DMS 273 treated with DMSO at 0.1 percent for 48 hours (cell line): Measurements from ENCODE around the gene RBM18.

Source experiments
- DNase-seq: peaks from one replicate; lab custom pipeline; 2025; lab: John Stamatoyannopoulos, UW

Gene RBM18

DNA sequence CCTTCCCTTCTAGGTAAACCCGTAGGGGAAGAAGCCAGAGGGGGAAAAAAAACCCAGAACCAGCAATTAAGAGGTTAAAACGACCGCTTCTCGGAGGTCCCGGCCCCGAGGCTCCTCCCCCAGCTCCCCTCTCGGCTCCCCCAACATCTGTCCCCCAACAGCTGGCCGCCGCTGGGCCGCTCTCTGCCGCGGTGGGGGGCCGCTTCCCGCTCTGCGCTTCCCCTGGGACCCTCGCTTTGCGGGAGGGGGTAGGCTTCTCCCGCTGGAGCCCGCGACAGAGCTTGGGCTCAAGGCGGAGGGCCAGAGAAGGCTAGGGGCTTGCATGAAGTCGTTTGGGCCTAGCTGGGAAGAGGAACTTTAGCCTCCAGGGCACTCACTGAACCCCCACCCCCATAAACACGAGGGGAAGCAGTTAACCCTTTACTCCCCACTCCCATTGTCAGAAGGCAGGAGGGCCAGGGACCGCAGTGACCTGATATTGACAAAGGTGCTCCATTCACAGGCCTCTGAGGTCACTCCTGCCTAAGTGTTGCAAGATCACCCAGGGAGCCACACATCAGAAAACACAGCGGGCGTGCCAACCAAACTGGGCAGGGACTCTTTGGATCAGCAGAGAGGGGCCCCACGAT lies 43.3 kb downstream of the RBM18 start:
- DNase-seq, result no peak

DNA sequence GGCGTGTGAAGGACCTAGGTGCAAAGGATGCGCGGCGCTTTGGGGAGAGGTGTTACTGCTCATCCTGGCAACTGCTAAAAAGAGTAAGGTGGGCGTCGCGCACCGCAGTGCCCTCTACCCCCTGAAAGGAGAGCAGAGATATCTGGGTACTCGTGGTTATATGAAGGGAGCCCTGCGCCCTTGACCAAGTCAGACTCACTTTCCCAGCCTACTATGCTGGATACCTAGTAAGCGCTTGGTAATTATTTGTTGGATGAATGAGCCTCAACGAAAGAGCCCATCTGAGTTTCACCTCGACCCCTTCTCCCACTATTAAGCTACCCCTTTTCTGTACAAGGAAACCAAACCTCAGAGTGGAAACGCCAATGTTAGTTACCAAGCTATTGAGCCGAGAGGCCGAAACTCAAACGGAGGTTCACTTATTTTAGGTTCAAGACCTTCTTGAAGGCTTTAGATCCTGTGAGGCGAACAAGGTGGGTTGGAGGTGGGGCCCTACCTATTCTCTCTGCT lies 43.9 kb downstream of the RBM18 start:
- DNase-seq, result no peak

DNA sequence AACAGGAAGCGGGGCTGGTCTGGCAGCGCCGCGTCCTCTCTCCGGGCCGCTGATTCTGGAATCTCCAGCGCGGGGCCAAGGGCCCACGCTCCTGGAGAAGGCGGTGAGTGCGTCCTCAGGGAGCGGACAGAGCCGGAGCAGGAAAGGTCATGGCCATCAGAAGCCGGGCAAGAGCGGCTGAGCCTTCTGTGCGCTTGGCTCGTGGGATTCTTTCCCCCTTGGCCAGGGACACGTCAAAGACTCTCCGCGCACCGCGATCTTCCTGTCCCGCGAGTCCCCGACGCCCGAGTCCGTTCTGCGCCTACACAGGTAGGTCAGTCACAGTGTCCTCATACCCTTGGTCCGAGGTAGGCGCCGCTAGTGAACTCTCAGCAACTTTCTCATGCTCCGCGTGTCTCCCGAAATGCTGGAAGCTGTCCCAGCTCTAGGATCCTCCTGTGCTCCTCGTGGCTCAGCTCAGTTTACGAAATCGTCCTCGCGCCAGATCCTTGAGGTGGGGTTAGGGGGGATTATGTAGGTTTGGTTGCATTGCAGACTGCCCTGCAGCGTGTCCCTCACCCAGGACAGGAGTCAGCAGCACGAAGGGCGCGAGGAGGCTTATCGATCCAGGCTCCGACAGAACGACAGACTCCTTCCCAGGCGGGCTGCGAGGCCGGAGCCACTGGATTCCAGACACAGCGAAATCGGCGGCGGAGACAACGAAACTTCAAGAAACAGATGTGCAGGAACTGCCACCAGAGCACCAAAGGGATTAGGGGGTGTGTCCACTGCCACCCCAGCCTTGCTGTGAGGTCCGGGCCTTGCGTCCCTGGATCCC lies 44.6 kb downstream of the RBM18 start:
- DNase-seq, result no peak

GRCh38 chr9:122218935-122219855 lies 45.4 kb downstream of the RBM18 start:
- no peak for DNase-seq

- no peak for DNase-seq
These were observed 46.3 kb downstream of the RBM18 start for GRCh38 chr9:122218071-122218934.

GRCh38 chr9:122217640-122218039 lies 47.0 kb downstream of the RBM18 start:
- no peak for DNase-seq

DNA sequence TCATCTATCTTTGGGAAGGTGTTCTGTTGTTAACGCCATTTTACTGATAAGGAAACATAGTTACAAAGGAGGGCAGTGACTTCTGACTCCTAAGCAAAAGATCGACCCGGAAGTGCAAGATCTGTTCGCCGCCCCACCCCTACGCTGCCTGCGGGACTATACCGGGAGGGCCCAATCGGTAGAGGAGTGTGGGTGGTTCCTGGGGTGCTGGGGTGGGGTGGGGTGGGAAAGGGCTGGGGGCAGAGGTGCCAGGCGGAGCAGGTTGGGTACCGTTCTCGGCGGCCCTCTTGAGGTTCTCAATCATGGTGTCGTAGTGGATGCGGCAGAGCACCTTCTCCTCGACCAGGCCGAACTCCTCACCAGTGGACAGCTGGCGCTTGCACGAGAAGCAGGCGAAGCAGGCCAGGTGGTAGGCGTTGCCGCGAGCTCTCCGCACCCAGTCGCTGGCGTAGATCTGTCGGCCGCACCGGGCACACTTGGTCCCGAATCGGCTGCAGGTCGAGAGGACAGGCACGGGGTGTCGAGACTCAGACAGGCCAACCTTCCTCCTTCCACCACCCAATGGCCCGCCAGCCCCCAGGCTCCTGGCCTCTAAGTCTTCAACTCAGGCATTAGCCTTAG lies 47.7 kb downstream of the RBM18 start:
- no peak for DNase-seq

GRCh38 chr9:122216138-122216797 lies 48.4 kb downstream of the RBM18 start:
- DNase-seq, result no peak

GRCh38 chr9:122215663-122216062 lies 49.0 kb downstream of the RBM18 start:
- DNase-seq, result no peak

DNA sequence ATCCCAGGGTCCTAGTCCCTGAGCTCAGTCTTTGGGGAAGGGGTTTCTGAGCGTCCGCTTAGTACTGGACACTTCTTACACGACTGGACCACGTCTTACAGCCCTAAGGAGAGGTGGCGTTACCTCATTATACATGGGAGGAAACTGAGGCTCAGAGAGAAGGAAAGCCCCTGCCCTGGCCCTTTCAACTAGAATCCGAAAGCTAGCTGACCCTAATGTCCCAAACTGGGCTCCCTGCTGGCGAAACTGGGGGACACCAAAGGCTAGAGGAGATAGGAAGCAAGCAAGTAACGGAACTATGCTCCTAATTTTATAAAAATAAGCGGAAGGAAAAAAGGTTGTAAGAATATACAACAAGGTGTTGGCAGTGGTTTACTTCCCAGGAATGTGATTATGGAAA lies 50.1 kb downstream of the RBM18 start:
- DNase-seq, result no peak

GRCh38 chr9:122213589-122214413 lies 50.8 kb downstream of the RBM18 start:
- peak; percentile 44 for DNase-seq

DNA sequence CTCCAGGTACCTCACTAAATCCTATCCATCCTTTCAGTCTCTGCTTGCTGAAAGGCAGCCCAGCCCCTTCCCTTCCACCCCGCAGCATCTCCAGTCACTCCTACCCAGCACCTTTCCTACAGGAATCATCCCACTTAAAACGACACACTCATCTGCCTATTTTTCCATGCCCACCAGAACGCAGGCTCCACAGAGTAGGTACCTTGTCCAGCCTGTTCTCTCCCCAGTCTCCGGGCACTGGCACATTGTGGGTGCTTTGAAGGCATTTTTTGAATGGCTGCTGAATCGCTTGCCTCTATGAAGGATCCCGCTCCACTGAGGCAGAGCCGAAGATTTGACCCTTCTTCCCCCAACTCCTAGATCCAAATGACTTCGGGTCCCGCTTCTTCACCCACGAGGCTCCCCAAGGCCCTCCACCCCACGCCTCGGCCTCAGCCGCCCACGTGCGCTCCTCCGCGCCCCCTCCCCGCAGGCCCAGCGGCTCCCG lies 51.5 kb downstream of the RBM18 start:
- no peak for DNase-seq

DNA sequence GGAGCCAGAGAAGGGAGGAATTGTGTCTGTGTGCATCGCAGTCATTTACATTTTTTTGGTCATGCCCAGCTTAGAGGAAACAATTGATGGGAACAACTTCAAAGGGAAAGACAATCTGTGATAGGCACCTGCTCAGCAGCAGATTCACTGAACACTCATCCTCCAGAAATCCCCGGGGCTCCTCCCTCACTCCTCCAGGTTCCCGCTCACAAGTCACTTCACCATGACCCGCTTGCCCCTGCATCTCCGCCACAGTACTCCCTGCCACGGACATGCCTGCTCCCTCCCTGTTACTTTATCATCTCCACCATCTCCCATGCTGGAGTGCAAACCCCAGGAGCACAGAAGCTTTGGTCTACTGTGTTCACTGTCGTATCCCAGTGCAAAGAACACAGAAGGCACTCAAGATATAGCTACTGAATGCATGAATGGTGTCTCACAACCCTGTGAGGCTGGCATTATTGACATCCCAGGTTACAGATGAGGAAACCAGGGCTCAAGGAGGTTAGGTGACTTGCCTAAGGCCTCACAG lies 52.1 kb downstream of the RBM18 start:
- DNase-seq, result no peak

DNA sequence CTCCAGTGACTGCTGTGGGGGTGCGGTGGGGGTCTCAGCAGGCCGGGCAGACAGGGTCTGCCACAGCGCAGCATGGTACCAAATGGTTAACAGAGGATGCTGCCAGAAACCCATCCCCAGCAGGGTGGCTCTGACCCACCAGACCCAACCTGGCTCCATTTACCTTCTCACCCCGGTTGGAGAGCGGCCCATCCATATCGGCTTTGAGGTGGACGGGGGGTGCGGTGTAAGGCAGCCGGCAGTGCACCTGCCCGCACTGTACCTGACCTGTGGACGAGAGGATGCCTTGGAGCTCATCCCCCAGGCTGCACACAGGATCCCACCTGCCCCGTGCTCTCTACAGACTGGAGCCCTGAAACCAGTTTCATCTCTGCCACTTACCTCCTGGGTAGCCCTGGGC lies 55.2 kb downstream of the RBM18 start:
- no peak for DNase-seq

- no peak for DNase-seq
These were observed 57.5 kb downstream of the RBM18 start for GRCh38 chr9:122207096-122207495.

GRCh38 chr9:122206118-122207046 lies 58.3 kb downstream of the RBM18 start:
- DNase-seq, result no peak

DNA sequence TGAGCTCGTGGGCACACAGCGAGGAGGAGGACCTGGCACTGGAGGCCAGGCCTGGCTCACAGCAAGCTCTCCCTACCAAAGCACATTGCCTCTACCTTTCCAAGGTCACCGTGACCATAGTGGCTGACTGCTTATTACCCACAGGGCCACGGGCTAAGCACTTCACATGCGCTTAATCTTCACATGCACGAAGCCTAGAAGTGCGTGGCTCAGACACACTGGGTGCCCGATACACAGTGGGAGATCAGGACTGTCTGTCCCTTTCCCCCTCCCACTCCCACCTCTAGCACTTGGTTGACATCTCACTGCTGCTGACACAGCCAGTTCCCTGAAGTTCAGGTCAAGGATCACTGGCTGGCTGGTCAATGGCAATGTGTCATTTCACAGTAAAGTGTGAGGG lies 59.5 kb downstream of the RBM18 start:
- no peak for DNase-seq

DNA sequence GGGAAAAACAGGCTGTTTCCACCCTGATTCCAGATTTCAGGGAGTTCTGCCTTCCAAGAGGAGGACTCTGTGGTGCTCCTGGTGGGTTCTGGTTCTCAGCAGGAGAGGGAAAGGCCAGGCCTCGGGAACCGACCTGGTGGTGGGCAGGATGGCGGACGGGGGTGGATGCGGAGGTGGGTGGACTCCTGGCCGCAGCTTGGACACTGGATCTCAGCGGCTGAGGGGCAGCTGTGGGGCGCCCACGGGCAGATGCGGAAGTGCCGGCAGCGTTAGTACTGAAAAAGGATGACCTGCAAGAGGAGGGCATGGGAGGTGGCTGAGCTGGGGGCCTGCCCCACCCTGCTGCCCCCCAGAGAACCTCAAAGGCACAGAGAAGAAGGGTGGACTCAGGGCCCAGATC lies 60.1 kb downstream of the RBM18 start:
- no peak for DNase-seq
